Caco-2 (cell line): Measurements from ENCODE around the gene ZNF84. TPM values are rescaled to one million over a fixed set of nuclear protein-coding genes. Genes with fewer than 3 reads are reported as not detected.

Experiments
- BruUV-seq: library from RNA; stranded (reverse); fragments of 400-500 nt; replicated peaks from 2 replicates; lab custom pipeline; 2021; lab: Mats Ljungman, UMichigan
- CTCF ChIA-PET: fragments of 300-600 bp; sonication (Branson Sonifier 250); formaldehyde crosslinking; loops from one replicate; lab custom pipeline; 2022; ENCODE audit warnings: antibody characterized with exemption; lab: Charles Lee
- POLR2A ChIA-PET: fragments of 300-600 bp; sonication (Branson Sonifier 250); formaldehyde crosslinking; loops from one replicate; lab custom pipeline; 2022; ENCODE audit warnings: antibody characterized with exemption; lab: Charles Lee
- DNase-seq, 2 experiments: peaks; one replicate each; pipeline versions ENCODE4 v3.0.0 to v3.0.0-alpha.2; 2020 to 2022
- H3K27me3 ChIP-seq: replicated peaks from 2 replicates; pipeline ENCODE4 v1.6.0; 2011; ENCODE audit warnings: low read length; ENCODE audit not compliant: control insufficient read depth, insufficient read depth
- H3K36me3 ChIP-seq: 2 replicates; pipeline ENCODE4 v1.5.1; 2011; ENCODE audit warnings: low read length; ENCODE audit not compliant: control insufficient read depth, insufficient read depth
- H3K4me1 ChIP-seq: fragments of 250-450 bp; sonication (Bioruptor Pico); 2 replicates; pipeline ENCODE4 v1.5.1; 2020; ENCODE audit warnings: mild to moderate bottlenecking
- H3K4me3 ChIP-seq: 2 replicates; pipeline ENCODE4 v1.5.1; 2011; ENCODE audit warnings: low read depth, mild to moderate bottlenecking, control low read depth, low read length
- H3K9me3 ChIP-seq: fragments of 250-450 bp; sonication (Bioruptor Pico); 2 replicates; pipeline ENCODE4 v1.5.1; 2020; ENCODE audit warnings: mild to moderate bottlenecking, moderate library complexity
- H3K27ac Mint-ChIP-seq: one replicate; pipeline ENCODE4 v1.8.0; 2022; ENCODE audit warnings: mixed read lengths; ENCODE audit not compliant: unreplicated experiment
- H3K27me3 Mint-ChIP-seq: one replicate; pipeline ENCODE4 v1.8.0; 2022; ENCODE audit warnings: mixed read lengths; ENCODE audit not compliant: insufficient read depth, unreplicated experiment
- H3K36me3 Mint-ChIP-seq: one replicate; pipeline ENCODE4 v1.8.0; 2022; ENCODE audit warnings: mild to moderate bottlenecking, mixed read lengths; ENCODE audit not compliant: insufficient read depth, unreplicated experiment
- H3K4me1 Mint-ChIP-seq: one replicate; pipeline ENCODE4 v1.8.0; 2022; ENCODE audit warnings: low read depth, mixed read lengths; ENCODE audit not compliant: unreplicated experiment
- H3K4me3 Mint-ChIP-seq: one replicate; pipeline ENCODE4 v1.8.0; 2022; ENCODE audit warnings: mild to moderate bottlenecking, moderate library complexity, mixed read lengths; ENCODE audit not compliant: unreplicated experiment
- H3K9me3 Mint-ChIP-seq: one replicate; pipeline ENCODE4 v1.8.0; 2022; ENCODE audit warnings: mixed read lengths; ENCODE audit not compliant: unreplicated experiment
- CTCF ChIP-seq, 2 experiments: fragments of 200-600 bp in 1 of 2; IDR thresholded peaks; 1 replicate in 1 of 2; 2 replicates in 1 of 2; pipeline versions ENCODE4 v1.5.1 to v1.8.0; 2011 to 2022; ENCODE audit warnings: antibody characterized with exemption in 1 of 2, control low read depth in 1 of 2, inconsistent platforms in 1 of 2, low read depth in 1 of 2, low read length in 1 of 2, mild to moderate bottlenecking in 1 of 2, moderate library complexity in 1 of 2; ENCODE audit not compliant: insufficient read depth in 1 of 2, severe bottlenecking in 1 of 2, unreplicated experiment in 1 of 2
- intact Hi-C: fragments of 100-400 bp; cut with micrococcal nuclease; formaldehyde crosslinking; loops from one replicate; pipeline ENCODE4 v1.10.0; 2022; ENCODE audit not compliant: unreplicated experiment
- total RNA-seq: library from RNA; stranded (reverse); gene quantifications from 2 replicates; pipeline ENCODE4 v1.2.3, GENCODE V29; 2022

The ZNF84 gene
- total RNA-seq, 1 experiment from 2014 or later, result 21.8 TPM

DNA sequence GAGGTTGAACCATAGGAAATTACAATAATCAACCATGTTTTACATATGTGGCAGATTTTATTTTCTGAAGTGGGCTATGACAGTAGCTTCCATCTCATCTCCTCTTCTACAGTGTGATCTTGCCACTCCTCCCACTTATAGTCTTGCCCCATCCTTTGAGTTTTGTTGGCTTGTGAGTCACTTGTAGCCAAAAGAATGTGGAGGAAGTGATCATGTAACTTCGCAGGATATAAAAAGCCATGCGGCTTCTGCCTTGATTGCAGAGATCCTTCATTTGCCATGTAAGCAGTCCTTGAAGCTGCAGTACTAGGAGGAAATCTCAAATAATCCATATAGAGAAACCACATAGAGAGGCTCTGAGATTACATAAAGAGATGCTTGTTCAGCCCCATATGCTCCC, 13.7 kb upstream of the ZNF84 start:
- ChIA-PET POLR2A (no interaction called here), CTCF (no interaction called here)
- Histone ChIP-seq H3K27me3 (no peaks in the 10 kb centered on the region), H3K4me3 (no peak overlapping the region), H3K36me3 (no peaks in the 10 kb centered on the region), H3K9me3 (no peaks in the 10 kb centered on the region; the same call in 1 of the 2 replicates), H3K4me1 (no peaks in the 10 kb centered on the region)
- DNase-seq, result no peak
- TF ChIP-seq CTCF (IDR thresholded peaks at IDR 0.05; ENCODE audit: insufficient read depth in 1 of 2, low read depth in 1 of 2, low read length in 1 of 2, severe bottlenecking in 1 of 2, unreplicated experiment in 1 of 2), result no peak
- H3K36me3 Mint-ChIP-seq, result peaks cover 5% of the 10 kb centered on the region
- intact Hi-C loops, result no loop called here
- H3K27me3 Mint-ChIP-seq, result no peaks in the 10 kb centered on the region
- no peaks in the 10 kb centered on the region for H3K4me1 Mint-ChIP-seq
- no TSS peak for BruUV-seq
- no peak overlapping the region for H3K4me3 Mint-ChIP-seq
- peaks cover 22% of the 10 kb centered on the region for H3K9me3 Mint-ChIP-seq
- H3K27ac Mint-ChIP-seq, result no peak overlapping the region

DNA sequence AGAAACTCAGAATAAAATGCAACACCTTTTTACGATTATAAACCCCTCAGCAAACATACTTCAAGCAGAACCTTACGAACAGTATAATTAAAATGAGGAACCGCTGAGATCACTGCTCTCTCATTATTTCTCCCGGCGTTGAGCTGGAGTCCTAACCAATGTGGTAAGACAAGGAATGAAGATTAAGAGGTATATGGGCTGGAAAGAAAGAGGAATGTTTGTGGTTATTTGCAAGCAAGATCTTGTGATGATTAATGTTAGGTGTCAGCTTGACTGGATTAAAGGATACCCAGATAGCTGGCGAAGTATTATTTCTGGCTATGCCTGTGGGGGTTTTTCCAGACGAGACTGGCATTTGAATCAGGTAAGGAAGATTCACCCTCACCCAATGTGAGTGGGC, 10.3 kb upstream of the ZNF84 start:
- peaks cover 7% of the 10 kb centered on the region; the same call in 1 of the 2 replicates for H3K9me3 ChIP-seq
- Mint-ChIP-seq H3K9me3 (peaks cover 16% of the 10 kb centered on the region), H3K4me3 (no peak overlapping the region), H3K27ac (no peak overlapping the region), H3K4me1 (no peaks in the 10 kb centered on the region), H3K36me3 (peaks cover 5% of the 10 kb centered on the region), H3K27me3 (no peaks in the 10 kb centered on the region)
- CTCF ChIA-PET, result no interaction called here
- intact Hi-C loops, result no loop called here
- no peak overlapping the region for H3K4me3 ChIP-seq
- POLR2A ChIA-PET, result no interaction called here
- no peaks in the 10 kb centered on the region for H3K27me3 ChIP-seq
- DNase-seq, result no peak
- BruUV-seq, result no TSS peak
- H3K4me1 ChIP-seq, result no peaks in the 10 kb centered on the region
- no peak for TF ChIP-seq CTCF (IDR thresholded peaks at IDR 0.05; ENCODE audit: insufficient read depth in 1 of 2, low read depth in 1 of 2, low read length in 1 of 2, severe bottlenecking in 1 of 2, unreplicated experiment in 1 of 2)
- no peaks in the 10 kb centered on the region for H3K36me3 ChIP-seq

DNA sequence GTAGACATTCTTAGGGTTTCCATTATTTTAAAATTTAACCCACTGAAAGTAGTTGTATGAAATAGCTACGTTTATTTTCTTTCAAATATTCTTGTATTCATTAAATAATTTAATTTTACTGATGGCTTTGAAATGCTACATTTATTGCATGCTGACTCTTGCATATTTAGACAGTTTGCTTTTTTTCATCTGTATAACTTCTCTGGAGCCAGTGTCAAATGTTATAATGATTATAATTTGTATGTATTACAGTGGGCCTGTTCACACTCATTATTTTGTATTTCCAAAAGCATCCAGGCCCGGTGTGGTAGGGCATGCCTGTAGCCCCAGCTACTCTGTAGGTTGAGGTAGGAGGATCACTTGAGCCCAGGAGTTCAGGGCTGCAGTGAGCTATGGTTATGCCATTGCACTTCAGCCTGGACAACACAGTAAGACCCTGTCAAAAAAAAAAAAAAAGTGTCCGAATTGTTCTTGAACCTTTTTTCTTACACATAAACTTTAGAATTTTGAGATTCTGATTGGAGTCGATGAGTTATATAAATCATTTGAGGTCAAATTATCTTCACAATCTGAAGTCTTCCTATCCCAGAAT, 905 bp downstream of the ZNF84 start:
- Histone ChIP-seq H3K4me1 (no peaks in the 10 kb centered on the region), H3K36me3 (no peaks in the 10 kb centered on the region; the same call in 1 of the 2 replicates), H3K4me3 (peak overlapping the region; percentile 92), H3K27me3 (no peaks in the 10 kb centered on the region), H3K9me3 (peaks cover 25% of the 10 kb centered on the region)
- no peak for DNase-seq
- peaks cover 32% of the 10 kb centered on the region for H3K9me3 Mint-ChIP-seq
- intact Hi-C loops, result no loop called here
- H3K4me1 Mint-ChIP-seq, result no peaks in the 10 kb centered on the region
- peak overlapping the region; percentile 90 for H3K4me3 Mint-ChIP-seq
- H3K27me3 Mint-ChIP-seq, result no peaks in the 10 kb centered on the region
- H3K36me3 Mint-ChIP-seq, result peaks cover 43% of the 10 kb centered on the region
- peak overlapping the region; percentile 97 for H3K27ac Mint-ChIP-seq
- ChIA-PET CTCF (no interaction called here), POLR2A (interaction anchor here (0.6 to 1.1 kb wide), 3 partner anchors 42 to 151 kb away, joined by 3 to 14 read pairs (median 3); partner anchors contain the start of gene CHFR)
- no TSS peak for BruUV-seq
- no peak for TF ChIP-seq CTCF (IDR thresholded peaks at IDR 0.05; ENCODE audit: insufficient read depth in 1 of 2, low read depth in 1 of 2, low read length in 1 of 2, severe bottlenecking in 1 of 2, unreplicated experiment in 1 of 2)
